Small intestine (tissue), 7 donors: Measurements from ENCODE around the gene ATP6V0E2. TPM values are rescaled to one million over a fixed set of nuclear protein-coding genes. Genes with fewer than 3 reads are reported as not detected.
A peak's percentile ranks its signal among the peaks of the same experiment; 100 is the strongest.

Source experiments
- DNase-seq, 2 donors: peaks; one replicate each; pipeline versions ENCODE4 v3.0.0 to v3.0.0-alpha.2; 2013
- FAIRE-seq: peaks from 2 replicates; lab custom pipeline; 2012; peaks lifted over from hg19 to GRCh38; lab: Jason Lieb, UNC
- H3K27ac ChIP-seq, 3 donors: one replicate each; pipeline ENCODE4 v1.5.1; 2013; ENCODE audit warnings: low read length in 2 of 3, mild to moderate bottlenecking in 2 of 3, control low read depth in 1 of 3, inconsistent platforms in 1 of 3, low read depth in 1 of 3, moderate library complexity in 1 of 3
- H3K27me3 ChIP-seq, 3 donors: one replicate each; pipeline ENCODE4 v1.6.1; 2013; ENCODE audit warnings: low read length in 3 of 3, inconsistent platforms in 1 of 3; ENCODE audit not compliant: control insufficient read depth in 3 of 3, insufficient read depth in 3 of 3
- H3K36me3 ChIP-seq, 3 donors: one replicate each; pipeline ENCODE4 v1.6.1; 2013; ENCODE audit warnings: low read length in 3 of 3, inconsistent platforms in 1 of 3, low read depth in 1 of 3, mild to moderate bottlenecking in 1 of 3, moderate library complexity in 1 of 3; ENCODE audit not compliant: control insufficient read depth in 3 of 3, insufficient read depth in 2 of 3
- H3K4me1 ChIP-seq, 3 donors: one replicate each; pipeline ENCODE4 v1.6.1; 2013; ENCODE audit warnings: low read length in 2 of 3, inconsistent platforms in 1 of 3, low read depth in 1 of 3, mild to moderate bottlenecking in 1 of 3, moderate library complexity in 1 of 3; ENCODE audit not compliant: control insufficient read depth in 3 of 3, insufficient read depth in 2 of 3
- H3K4me3 ChIP-seq, 3 donors: one replicate each; pipeline ENCODE4 v1.5.1; 2013; ENCODE audit warnings: low read length in 3 of 3, control low read depth in 1 of 3, inconsistent platforms in 1 of 3, low read depth in 1 of 3, mild to moderate bottlenecking in 1 of 3, moderate library complexity in 1 of 3
- H3K9me3 ChIP-seq, 2 donors: one replicate each; pipeline ENCODE4 v1.6.1; 2013; ENCODE audit warnings: low read depth in 1 of 2, low read length in 1 of 2; ENCODE audit not compliant: control insufficient read depth in 2 of 2, insufficient read depth in 1 of 2
- WGBS, 3 donors: extraction: QIAGEN DNeasy Blood & Tissue Kit; methylation state at CpG; one replicate each; pipeline ENCODE4 v1.1.7; 2013; 5-methylcytosine and 5-hydroxymethylcytosine counted together
- polyA plus RNA-seq, 4 donors: library from polyadenylated mRNA; stranded (reverse) in 3 of 4; unstranded in 1 of 4; fragments of 200-250 nt in 3 of 4; fragments of 120-200 nt in 1 of 4; gene quantifications; one replicate each; pipeline versions ENCODE4 v1.2.1 to v1.2.3, GENCODE V29; 2013
- donor health status: healthy with polysubstance abuse.
- donor health status: control.
- donor health status: control.
- donor health status: Bipolar disorder and iron deficiency.
- donor health status: healthy.

ATP6V0E2 gene
- polyA plus RNA-seq, 4 donors, result 4.0 to 33.8 (median 5.1) TPM

DNA sequence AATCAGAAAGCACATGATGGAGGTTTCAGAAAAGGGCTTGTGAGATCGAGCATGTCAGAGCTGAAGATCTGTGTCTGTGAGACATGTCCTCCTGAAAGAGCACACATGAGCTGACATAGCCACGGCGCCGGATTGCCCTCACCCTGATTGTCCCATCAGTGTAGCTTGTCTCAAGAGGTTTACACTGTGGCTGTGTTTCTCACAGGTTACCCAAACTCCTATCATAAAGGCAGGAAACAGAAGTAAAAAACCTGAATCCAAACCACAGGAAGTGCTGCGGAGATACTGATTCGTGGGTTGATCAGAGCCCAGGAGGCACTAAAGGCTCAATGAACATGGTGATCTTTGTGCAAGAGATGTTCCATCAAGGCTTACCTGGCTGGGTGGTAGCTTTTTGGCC, 3.9 kb upstream of the ATP6V0E2 start:
- Histone ChIP-seq H3K9me3 (no peaks in the 10 kb centered on the region), H3K4me3 (no peak overlapping the region), H3K36me3 (peaks cover 0 to 12% (median 0%) of the 10 kb centered on the region in 3 donors), H3K4me1 (peaks cover 0 to 14% (median 6%) of the 10 kb centered on the region in 3 donors), H3K27me3 (peaks cover 0 to 6% (median 0%) of the 10 kb centered on the region in 3 donors), H3K27ac (peak overlapping the region in 1 of 3 donors; percentile 29)
- 55 to 80% (median 59%) methylated on average over 6 of the region's 6 CpGs for WGBS, 3 donors
- FAIRE-seq (no peak), DNase-seq (peak in 1 of 2 donors; percentile 61)

DNA sequence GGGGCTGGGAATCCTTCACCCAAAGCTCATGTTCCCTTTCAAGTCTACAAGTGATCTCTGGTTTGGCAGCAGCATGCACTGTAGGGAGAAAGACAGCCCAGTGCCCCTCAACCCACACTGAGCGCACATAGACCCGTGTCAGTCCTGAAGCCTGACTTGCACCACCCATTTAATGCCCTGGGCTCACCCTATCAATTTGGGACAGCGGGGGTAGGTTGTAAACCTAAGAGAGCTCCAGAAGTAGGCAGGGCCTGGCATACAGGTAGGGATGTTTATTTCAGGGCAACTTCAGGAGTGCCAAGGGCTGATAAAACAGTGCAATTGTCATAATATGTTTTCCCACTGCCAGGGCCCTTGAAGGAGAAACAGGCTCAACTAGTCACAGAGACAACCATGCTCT, 3.5 kb upstream of the ATP6V0E2 start:
- H3K27ac ChIP-seq, result peak overlapping the region in 1 of 3 donors; percentile 29
- peaks cover 0 to 6% (median 0%) of the 10 kb centered on the region in 3 donors for H3K27me3 ChIP-seq

DNA sequence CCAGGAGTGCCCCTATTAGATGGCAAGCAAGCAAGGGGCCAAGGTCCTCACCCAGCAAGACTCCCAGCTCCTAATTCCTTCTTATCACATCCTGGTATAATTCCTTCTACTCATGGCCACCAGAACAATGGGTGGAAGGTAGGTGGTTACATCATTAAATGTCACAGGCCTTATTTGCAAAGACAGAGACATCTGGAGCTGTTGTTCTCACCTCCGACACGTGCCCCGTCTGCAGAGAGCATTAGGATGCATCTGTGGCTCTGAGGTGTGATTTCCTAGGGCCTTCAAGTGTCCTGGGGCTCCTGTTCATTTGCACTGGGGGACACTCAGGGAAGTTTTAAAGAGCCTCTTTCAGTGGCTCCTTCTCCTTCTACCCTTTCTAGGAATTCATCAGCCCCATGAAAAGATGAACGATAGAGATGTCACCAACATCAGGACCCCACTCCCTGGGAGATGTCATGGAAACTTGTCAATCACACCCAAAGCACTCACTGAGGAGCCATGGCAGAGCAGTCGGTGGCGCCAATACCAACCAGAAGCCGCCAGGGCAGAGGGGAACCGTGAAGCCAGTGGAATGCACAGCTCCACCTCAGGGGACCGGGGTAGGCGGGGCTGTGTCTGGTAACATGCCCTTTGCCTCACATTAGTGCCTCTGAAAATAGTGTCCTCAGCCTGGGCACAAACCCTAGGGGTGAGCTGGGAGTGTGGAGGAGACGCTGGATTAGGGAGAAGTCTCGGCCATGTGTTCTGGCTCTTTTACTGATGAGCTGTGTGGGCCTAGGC, 2.9 kb upstream of the ATP6V0E2 start:
- H3K27ac ChIP-seq, result no peak overlapping the region
- peaks cover 0 to 6% (median 0%) of the 10 kb centered on the region in 3 donors for H3K27me3 ChIP-seq
- H3K4me3 ChIP-seq, result no peak overlapping the region
- H3K9me3 ChIP-seq, result no peaks in the 10 kb centered on the region
- WGBS, 3 donors, result 80 to 87% (median 84%) methylated on average over 12 of the region's 12 CpGs
- peaks cover 0 to 6% (median 0%) of the 10 kb centered on the region in 3 donors for H3K36me3 ChIP-seq
- DNase-seq (no peak), FAIRE-seq (no peak)
- H3K4me1 ChIP-seq, result peaks cover 0 to 14% (median 6%) of the 10 kb centered on the region in 3 donors

More for the DNA sequence above, 3.5 kb upstream of the ATP6V0E2 start:
- peaks cover 0 to 8% (median 0%) of the 10 kb centered on the region in 3 donors for H3K36me3 ChIP-seq
- FAIRE-seq (no peak), DNase-seq (no peak)
- no peaks in the 10 kb centered on the region for H3K9me3 ChIP-seq
- H3K4me1 ChIP-seq, result peaks cover 0 to 14% (median 6%) of the 10 kb centered on the region in 3 donors
- H3K4me3 ChIP-seq, result no peak overlapping the region
- 73 to 78% (median 77%) methylated on average over 3 of the region's 3 CpGs for WGBS, 3 donors

DNA sequence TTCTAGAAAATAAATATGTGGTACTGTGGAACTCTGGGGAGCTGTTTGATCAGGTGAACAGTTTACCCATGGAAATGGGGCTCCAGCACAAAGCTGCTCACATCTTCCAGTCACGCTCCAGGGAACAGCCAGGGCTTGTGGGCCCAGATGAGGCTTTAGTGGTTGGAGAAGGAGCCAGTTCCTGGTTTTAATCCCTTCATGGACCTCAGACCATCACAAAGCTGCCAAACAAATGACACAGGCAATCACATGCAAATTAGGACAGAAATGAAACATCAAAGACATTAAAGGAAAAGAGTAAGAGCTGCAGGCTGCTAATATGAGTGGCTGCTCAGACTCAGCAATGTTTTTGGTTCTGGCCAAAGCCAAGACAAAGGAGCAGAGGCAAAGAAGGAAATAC, 2.2 kb upstream of the ATP6V0E2 start:
- DNase-seq (no peak), FAIRE-seq (no peak)
- Histone ChIP-seq H3K4me3 (no peak overlapping the region), H3K27me3 (peaks cover 0 to 6% (median 0%) of the 10 kb centered on the region in 3 donors), H3K9me3 (no peaks in the 10 kb centered on the region), H3K27ac (no peak overlapping the region), H3K4me1 (peaks cover 0 to 14% (median 6%) of the 10 kb centered on the region in 3 donors), H3K36me3 (peaks cover 0 to 2% (median 0%) of the 10 kb centered on the region in 3 donors)
- 87 to 93% (median 92%) methylated on average over 1 of the region's 1 CpG for WGBS, 3 donors

DNA sequence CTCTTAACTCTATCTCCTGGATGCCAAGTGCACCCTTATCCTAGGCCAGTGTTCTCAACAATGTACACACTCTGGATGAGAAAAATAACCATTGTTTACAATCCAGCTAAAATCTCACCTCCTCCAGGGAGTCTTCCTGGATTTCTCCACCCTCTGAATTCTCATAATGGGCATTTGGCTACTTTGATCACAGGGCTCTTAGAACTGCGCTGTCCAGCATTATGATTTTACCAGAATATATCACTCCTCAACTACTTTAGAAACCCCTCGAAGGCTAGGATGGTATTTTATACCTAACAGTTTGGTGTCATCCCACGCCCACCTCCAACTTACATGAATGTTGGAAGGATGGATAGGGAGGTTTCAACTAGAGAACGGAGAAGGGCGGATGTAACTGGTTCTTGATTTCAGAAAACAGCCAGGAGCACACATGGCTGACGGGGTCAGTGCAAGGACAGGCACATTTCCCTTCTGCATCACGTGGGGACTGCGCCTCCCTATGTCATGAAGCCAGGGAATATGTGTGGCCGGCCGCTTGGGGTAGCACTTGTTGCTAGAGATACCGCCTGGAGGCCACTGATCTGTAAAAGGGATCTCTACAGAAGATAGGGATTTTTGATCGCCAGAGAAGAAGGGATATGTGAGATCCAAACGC, 1.2 kb upstream of the ATP6V0E2 start:
- H3K4me1 ChIP-seq, result peaks cover 0 to 14% (median 6%) of the 10 kb centered on the region in 3 donors
- no peak for FAIRE-seq

DNA sequence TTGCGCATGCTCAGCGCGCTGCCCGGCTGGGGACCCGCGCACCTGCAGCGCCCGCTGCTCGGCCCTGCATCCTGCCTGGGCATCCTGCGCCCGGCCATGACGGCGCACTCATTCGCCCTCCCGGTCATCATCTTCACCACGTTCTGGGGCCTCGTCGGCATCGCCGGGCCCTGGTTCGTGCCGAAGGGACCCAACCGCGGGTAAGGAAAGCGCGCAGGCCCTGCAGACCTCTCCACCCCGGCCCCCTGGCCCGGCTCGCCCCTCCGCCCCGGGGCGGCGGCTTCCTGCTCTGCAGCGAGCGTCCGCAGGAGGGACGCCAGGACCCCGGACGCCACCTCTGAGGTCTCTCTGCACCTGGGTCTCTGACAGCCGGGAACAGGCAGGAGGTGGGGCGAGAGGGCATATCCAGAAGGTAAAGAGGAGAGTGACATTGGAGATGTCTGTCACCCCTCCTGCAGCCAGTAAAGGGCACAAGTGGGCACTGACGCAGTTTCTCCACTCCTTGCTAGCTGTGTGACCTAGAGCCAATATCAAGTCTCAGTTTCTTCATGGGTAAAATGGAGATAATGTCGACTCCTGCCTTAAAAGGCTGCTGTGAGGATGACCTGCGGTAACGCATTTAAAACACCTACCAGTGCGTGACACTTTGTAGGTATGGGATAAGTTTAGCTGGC, 338 bp downstream of the ATP6V0E2 start:
- Histone ChIP-seq H3K36me3 (no peaks in the 10 kb centered on the region), H3K9me3 (no peaks in the 10 kb centered on the region), H3K27ac (peak overlapping the region in 2 of 3 donors; percentile 42 to 88), H3K27me3 (peaks cover 0 to 6% (median 0%) of the 10 kb centered on the region in 3 donors), H3K4me3 (peak overlapping the region; percentile 67 to 73 (median 67)), H3K4me1 (peaks cover 0 to 14% (median 6%) of the 10 kb centered on the region in 3 donors)
- FAIRE-seq (no peak), DNase-seq (no peak)
- WGBS, 3 donors, result 6 to 9% (median 7%) methylated on average over 45 to 46 of the region's 46 CpGs

More for the DNA sequence above, 1.2 kb upstream of the ATP6V0E2 start:
- H3K4me3 ChIP-seq, result peak overlapping the region; percentile 67 to 73 (median 67)
- H3K27me3 ChIP-seq, result peaks cover 0 to 6% (median 0%) of the 10 kb centered on the region in 3 donors
- H3K36me3 ChIP-seq, result no peaks in the 10 kb centered on the region
- H3K9me3 ChIP-seq, result no peaks in the 10 kb centered on the region
- DNase-seq, result peak; percentile 58 to 80
- 30 to 33% (median 32%) methylated on average over 13 of the region's 13 CpGs for WGBS, 3 donors
- H3K27ac ChIP-seq, result peak overlapping the region in 2 of 3 donors; percentile 74 to 88

DNA sequence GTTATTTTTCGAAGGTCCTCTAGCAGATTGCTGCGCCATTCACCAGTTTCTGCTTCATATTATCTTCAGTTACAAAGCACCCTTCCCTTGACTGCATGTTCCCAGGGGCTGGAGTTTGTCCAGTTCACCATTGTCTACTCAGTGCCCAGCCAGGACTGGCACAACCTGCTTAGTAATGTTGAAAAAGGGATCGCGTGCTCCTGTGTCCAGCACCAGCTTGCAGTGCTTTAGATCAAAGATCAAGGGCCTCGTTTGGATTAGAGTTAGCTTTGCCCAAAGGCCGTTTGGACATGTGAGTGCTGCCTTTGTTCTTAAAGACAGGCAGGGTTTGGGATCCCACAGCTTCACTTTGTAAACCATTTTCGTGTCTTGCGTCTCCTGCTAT, 867 bp downstream of the ATP6V0E2 start:
- no peak overlapping the region for H3K27ac ChIP-seq
- no peak for DNase-seq

DNA sequence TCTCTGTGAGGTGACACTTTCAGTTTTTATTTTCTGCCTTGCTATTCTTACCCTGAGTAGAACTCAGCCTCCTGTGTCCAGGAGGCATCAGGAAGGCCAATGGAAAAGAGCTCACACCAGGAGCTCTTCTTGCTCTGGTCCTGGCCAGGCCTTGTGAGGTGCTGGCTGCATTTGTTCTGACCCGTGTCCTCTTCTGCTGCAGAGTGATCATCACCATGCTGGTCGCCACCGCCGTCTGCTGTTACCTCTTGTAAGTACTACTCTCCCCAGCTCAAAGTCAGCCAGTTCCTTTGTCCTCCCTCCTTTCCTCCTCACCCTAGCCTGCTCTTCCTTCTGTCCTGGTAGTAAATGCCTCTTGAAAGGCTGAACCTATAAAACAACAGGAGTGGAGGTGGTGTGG, 1.6 kb downstream of the ATP6V0E2 start:
- DNase-seq (no peak), FAIRE-seq (no peak)
- WGBS, 3 donors, result 93 to 98% (median 97%) methylated on average over 4 of the region's 4 CpGs
- Histone ChIP-seq H3K4me3 (no peak overlapping the region), H3K27ac (no peak overlapping the region), H3K27me3 (peaks cover 0 to 6% (median 0%) of the 10 kb centered on the region in 3 donors), H3K4me1 (peaks cover 0 to 14% (median 6%) of the 10 kb centered on the region in 3 donors), H3K36me3 (no peaks in the 10 kb centered on the region), H3K9me3 (no peaks in the 10 kb centered on the region)

More for the DNA sequence above, 867 bp downstream of the ATP6V0E2 start:
- H3K36me3 ChIP-seq, result no peaks in the 10 kb centered on the region
- peaks cover 0 to 14% (median 6%) of the 10 kb centered on the region in 3 donors for H3K4me1 ChIP-seq
- WGBS, 3 donors, result 64 to 76% (median 70%) methylated on average over 8 of the region's 8 CpGs
- no peak overlapping the region for H3K4me3 ChIP-seq
- H3K27me3 ChIP-seq, result peaks cover 0 to 6% (median 0%) of the 10 kb centered on the region in 3 donors
- no peaks in the 10 kb centered on the region for H3K9me3 ChIP-seq
- no peak for FAIRE-seq
